C4-2B (cell line): ENCODE measurements around the gene SCLT1.

Experiments used
- H3K27ac ChIP-seq: fragments of 450-650 bp; 2 replicates; pipeline ENCODE4 v1.5.1; 2017
- CTCF ChIP-seq: fragments of 450-650 bp; conservative IDR thresholded peaks from 2 replicates; pipeline ENCODE4 v1.5.1; 2017; ENCODE audit warnings: mild to moderate bottlenecking
- ZFX ChIP-seq: fragments of 450-650 bp; IDR thresholded peaks from 2 replicates; pipeline ENCODE4 v1.6.1; 2017

The SCLT1 gene

GRCh38 chr4:128856246-128856645 lies 237.1 kb downstream of the SCLT1 start:
- no peak overlapping the region for H3K27ac ChIP-seq
- no peak for TF ChIP-seq CTCF
- no peak for TF ChIP-seq ZFX

DNA sequence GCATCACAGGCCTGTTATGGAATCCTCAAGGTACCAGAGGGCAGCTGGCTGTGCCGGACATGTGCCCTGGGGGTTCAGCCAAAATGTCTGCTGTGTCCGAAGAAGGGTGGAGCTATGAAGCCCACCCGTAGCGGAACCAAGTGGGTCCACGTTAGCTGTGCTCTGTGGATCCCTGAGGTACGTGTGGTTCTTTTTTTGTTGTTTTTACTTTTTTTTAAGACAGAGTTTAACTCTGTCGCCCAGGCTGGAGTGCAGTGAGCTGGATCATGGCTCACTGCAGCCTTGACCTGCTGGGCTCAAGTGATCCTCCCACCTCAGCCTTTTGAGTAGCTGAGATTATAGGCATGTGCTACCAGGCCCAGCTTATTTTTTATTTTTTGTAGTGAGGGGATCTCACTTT lies 237.7 kb downstream of the SCLT1 start:
- no peak overlapping the region for H3K27ac ChIP-seq
- TF ChIP-seq ZFX (no peak), CTCF (no peak)

- TF ChIP-seq CTCF (no peak), ZFX (no peak)
- H3K27ac ChIP-seq: no peak overlapping the region
Measured at GRCh38 chr4:128854433-128854832, 238.9 kb downstream of the SCLT1 start.

GRCh38 chr4:128853741-128854140 lies 239.6 kb downstream of the SCLT1 start:
- TF ChIP-seq CTCF (no peak), ZFX (no peak)
- no peak overlapping the region for H3K27ac ChIP-seq

DNA sequence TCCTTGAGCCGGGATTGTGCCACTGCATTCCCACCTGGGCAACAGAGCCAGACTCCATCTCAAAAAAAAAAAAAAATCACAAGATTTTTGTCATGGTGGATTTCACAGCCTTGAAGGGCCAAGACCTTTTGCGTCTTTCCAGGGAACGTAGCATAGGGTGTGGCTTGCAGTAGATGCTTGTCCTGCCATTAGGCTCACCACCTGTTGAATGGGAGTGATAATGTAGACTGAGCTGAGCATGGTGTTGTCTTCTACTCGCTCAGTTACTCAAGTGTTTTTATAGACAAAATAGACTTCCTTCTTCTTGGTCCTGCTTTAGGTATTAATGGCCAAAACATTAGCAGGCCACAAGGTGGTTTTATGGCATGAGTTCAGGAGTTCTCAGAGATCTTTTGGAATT lies 243.1 kb downstream of the SCLT1 start:
- TF ChIP-seq CTCF (no peak), ZFX (no peak)
- H3K27ac ChIP-seq: no peak overlapping the region

- TF ChIP-seq CTCF: no peak
- TF ChIP-seq ZFX: no peak
- no peak overlapping the region for H3K27ac ChIP-seq
Measured at GRCh38 chr4:128848461-128848860, 244.9 kb downstream of the SCLT1 start.

DNA sequence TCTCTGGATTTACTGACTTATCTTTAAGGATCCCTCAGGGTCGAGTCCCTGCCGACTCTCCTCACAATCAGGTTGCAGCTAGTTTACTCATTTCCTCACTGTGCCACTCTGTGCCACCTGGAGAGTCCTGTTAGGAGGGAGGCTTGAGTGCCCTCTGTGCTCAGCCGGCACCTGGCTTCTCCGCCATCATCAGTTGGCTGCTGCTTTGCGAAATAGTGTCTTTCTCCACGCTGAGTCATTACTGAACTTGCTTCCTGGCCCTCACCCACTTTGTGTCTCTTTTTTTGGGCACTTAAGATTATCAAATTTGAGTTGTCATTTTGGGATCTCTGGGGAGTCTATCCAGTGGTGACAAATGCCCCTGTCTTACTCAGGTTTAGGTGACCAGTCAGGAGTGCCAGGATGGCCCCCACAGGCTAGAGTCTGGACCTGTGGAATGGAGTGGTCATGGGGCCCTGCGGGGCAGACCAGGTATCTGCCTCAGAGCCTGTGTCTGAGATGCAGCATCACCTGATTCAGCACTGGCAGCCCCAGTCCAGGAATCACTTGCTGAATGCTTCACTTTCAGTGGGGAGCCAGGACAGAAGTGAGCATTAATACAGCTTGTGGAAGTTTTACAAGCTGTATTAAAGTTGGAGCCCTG lies 246.1 kb downstream of the SCLT1 start:
- H3K27ac ChIP-seq: no peak overlapping the region
- TF ChIP-seq CTCF (no peak), ZFX (no peak)
